Natural killer cell (primary cell): ENCODE results near the gene ROBO2. TPM values are rescaled to one million over a fixed set of nuclear protein-coding genes. Genes with fewer than 3 reads are reported as not detected.

Source experiments
- ATAC-seq, 3 donors: fragments of 150-1000 bp in 2 of 3; fragments of 200-7000 bp in 1 of 3; cut with Tn5 transposase; 1 replicate in 1 of 3; 2 replicates in 2 of 3; pipeline ENCODE4 v1.10.0; 2021; ENCODE audit warnings: mild to moderate bottlenecking in 2 of 3, moderate library complexity in 2 of 3
- DNase-seq, 2 donors: peaks; one replicate each; pipeline versions ENCODE4 v3.0.0 to v3.0.0-alpha.2; 2013 to 2021; ENCODE audit warnings: mixed read lengths in 1 of 2
- H3K27ac ChIP-seq: one replicate; pipeline ENCODE4 v1.5.1; 2013; ENCODE audit warnings: mild to moderate bottlenecking, low read length
- H3K27me3 ChIP-seq: one replicate; pipeline ENCODE4 v1.6.1; 2013; ENCODE audit warnings: low read length; ENCODE audit not compliant: control insufficient read depth, insufficient read depth
- H3K36me3 ChIP-seq: one replicate; pipeline ENCODE4 v1.6.1; 2013; ENCODE audit warnings: low read length; ENCODE audit not compliant: control insufficient read depth, insufficient read depth
- H3K4me1 ChIP-seq: one replicate; pipeline ENCODE4 v1.6.1; 2013; ENCODE audit warnings: low read length; ENCODE audit not compliant: control insufficient read depth, insufficient read depth
- H3K4me3 ChIP-seq: one replicate; pipeline ENCODE4 v1.5.1; 2013; ENCODE audit warnings: low read length
- H3K9me3 ChIP-seq: one replicate; pipeline ENCODE4 v1.6.1; 2013; ENCODE audit warnings: low read length; ENCODE audit not compliant: control insufficient read depth, insufficient read depth
- H3K27ac Mint-ChIP-seq, 2 donors: one replicate each; pipeline ENCODE4 v1.8.0; 2022; ENCODE audit warnings: mild to moderate bottlenecking in 2 of 2, mixed read lengths in 2 of 2, moderate library complexity in 1 of 2
- H3K27me3 Mint-ChIP-seq, 2 donors: one replicate each; pipeline ENCODE4 v1.8.0; 2022; ENCODE audit warnings: low read depth in 2 of 2, mixed read lengths in 2 of 2
- H3K36me3 Mint-ChIP-seq: one replicate; pipeline ENCODE4 v1.8.0; 2022; ENCODE audit warnings: mixed read lengths
- H3K4me1 Mint-ChIP-seq, 2 donors: one replicate each; pipeline ENCODE4 v1.8.0; 2022; ENCODE audit warnings: mixed read lengths in 2 of 2
- H3K4me3 Mint-ChIP-seq: one replicate; pipeline ENCODE4 v1.8.0; 2022; ENCODE audit warnings: mild to moderate bottlenecking, moderate library complexity, mixed read lengths
- H3K9me3 Mint-ChIP-seq, 2 donors: one replicate each; pipeline ENCODE4 v1.8.0; 2022; ENCODE audit warnings: mixed read lengths in 2 of 2
- CTCF ChIP-seq: fragments of 200-600 bp; IDR thresholded peaks from one replicate; pipeline ENCODE4 v1.8.0; 2022; ENCODE audit warnings: antibody characterized with exemption
- WGBS: methylation state at CpG from one replicate; pipeline ENCODE4 v1.1.7; 2013; ENCODE audit warnings: missing lambda C conversion rate; ENCODE audit not compliant: insufficient coverage; 5-methylcytosine and 5-hydroxymethylcytosine counted together
- intact Hi-C: fragments of 100-400 bp; cut with micrococcal nuclease; formaldehyde crosslinking; loops from one replicate; pipeline ENCODE4 v1.14.2; 2022
- total RNA-seq, 4 donors: library from RNA; stranded (reverse); fragments of 120-200 nt in 1 of 4; gene quantifications; one replicate each; pipeline versions ENCODE4 v1.2.3 to v1.2.4, GENCODE V29; 2013 to 2022

ROBO2 gene
- total RNA-seq, 3 donors from 2014 or later (not counting 1 experiment from before 2014, with no cell fraction given): not detected

GRCh38 chr3:77197408-77197807 is 157.5 kb downstream of the ROBO2 start:
- H3K27ac ChIP-seq: no peak overlapping the region
- intact Hi-C loops: no loop called here
- H3K9me3 Mint-ChIP-seq: peaks cover 2 to 7% of the 10 kb centered on the region in 2 donors
- H3K27ac Mint-ChIP-seq: no peak overlapping the region
- DNase-seq (no peak), ATAC-seq (no peak)
- WGBS: 71% methylated on average over 2 of the region's 2 CpGs
- no peaks in the 10 kb centered on the region for H3K36me3 ChIP-seq
- H3K4me3 Mint-ChIP-seq: no peak overlapping the region
- no peak for TF ChIP-seq CTCF
- H3K27me3 Mint-ChIP-seq: no peaks in the 10 kb centered on the region
- no peak overlapping the region for H3K4me3 ChIP-seq
- H3K36me3 Mint-ChIP-seq: no peaks in the 10 kb centered on the region
- no peaks in the 10 kb centered on the region for H3K9me3 ChIP-seq
- no peaks in the 10 kb centered on the region for H3K4me1 Mint-ChIP-seq
- no peaks in the 10 kb centered on the region for H3K4me1 ChIP-seq
- H3K27me3 ChIP-seq: no peaks in the 10 kb centered on the region

- H3K27me3 Mint-ChIP-seq: no peaks in the 10 kb centered on the region
- intact Hi-C loops: no loop called here
- H3K9me3 ChIP-seq: peaks cover 2% of the 10 kb centered on the region
- ATAC-seq (no peak), DNase-seq (no peak)
- H3K27ac Mint-ChIP-seq: no peak overlapping the region
- TF ChIP-seq CTCF: no peak
- no peak overlapping the region for H3K27ac ChIP-seq
- H3K4me3 ChIP-seq: no peak overlapping the region
- no peaks in the 10 kb centered on the region for H3K4me1 Mint-ChIP-seq
- no peak overlapping the region for H3K4me3 Mint-ChIP-seq
- no peaks in the 10 kb centered on the region for H3K27me3 ChIP-seq
- no peaks in the 10 kb centered on the region for H3K4me1 ChIP-seq
- H3K36me3 Mint-ChIP-seq: no peaks in the 10 kb centered on the region
- no peaks in the 10 kb centered on the region for H3K36me3 ChIP-seq
- H3K9me3 Mint-ChIP-seq: peaks cover 6 to 10% of the 10 kb centered on the region in 2 donors
Observed at GRCh38 chr3:77203851-77204250, 164.0 kb downstream of the ROBO2 start.

GRCh38 chr3:77204788-77205187 is 164.9 kb downstream of the ROBO2 start:
- H3K36me3 ChIP-seq: no peaks in the 10 kb centered on the region
- H3K27ac ChIP-seq: no peak overlapping the region
- DNase-seq (no peak), ATAC-seq (no peak)
- H3K4me3 ChIP-seq: no peak overlapping the region
- no peaks in the 10 kb centered on the region for H3K27me3 ChIP-seq
- Mint-ChIP-seq H3K27me3 (no peaks in the 10 kb centered on the region), H3K9me3 (peaks cover 4 to 10% of the 10 kb centered on the region in 2 donors), H3K4me1 (no peaks in the 10 kb centered on the region), H3K4me3 (no peak overlapping the region), H3K36me3 (no peaks in the 10 kb centered on the region), H3K27ac (no peak overlapping the region)
- 84% methylated on average over 11 of the region's 11 CpGs for WGBS
- peaks cover 2% of the 10 kb centered on the region for H3K9me3 ChIP-seq
- no peak for TF ChIP-seq CTCF
- H3K4me1 ChIP-seq: no peaks in the 10 kb centered on the region
- intact Hi-C loops: no loop called here

GRCh38 chr3:77207753-77208152 is 167.9 kb downstream of the ROBO2 start:
- H3K9me3 Mint-ChIP-seq: peaks cover 4 to 8% of the 10 kb centered on the region in 2 donors
- no peaks in the 10 kb centered on the region for H3K4me1 ChIP-seq
- WGBS: 86% methylated on average over 8 of the region's 8 CpGs

More at GRCh38 chr3:77207753-77208152, 167.9 kb downstream of the ROBO2 start:
- DNase-seq (no peak), ATAC-seq (no peak)
- Mint-ChIP-seq H3K4me3 (no peak overlapping the region), H3K27me3 (no peaks in the 10 kb centered on the region), H3K4me1 (no peaks in the 10 kb centered on the region), H3K27ac (no peak overlapping the region), H3K36me3 (no peaks in the 10 kb centered on the region)
- no peak for TF ChIP-seq CTCF
- Histone ChIP-seq H3K27ac (no peak overlapping the region), H3K9me3 (peaks cover 2% of the 10 kb centered on the region), H3K36me3 (no peaks in the 10 kb centered on the region), H3K4me3 (no peak overlapping the region), H3K27me3 (no peaks in the 10 kb centered on the region)
- intact Hi-C loops: no loop called here
